ENCODE data around the gene CP.

DNA sequence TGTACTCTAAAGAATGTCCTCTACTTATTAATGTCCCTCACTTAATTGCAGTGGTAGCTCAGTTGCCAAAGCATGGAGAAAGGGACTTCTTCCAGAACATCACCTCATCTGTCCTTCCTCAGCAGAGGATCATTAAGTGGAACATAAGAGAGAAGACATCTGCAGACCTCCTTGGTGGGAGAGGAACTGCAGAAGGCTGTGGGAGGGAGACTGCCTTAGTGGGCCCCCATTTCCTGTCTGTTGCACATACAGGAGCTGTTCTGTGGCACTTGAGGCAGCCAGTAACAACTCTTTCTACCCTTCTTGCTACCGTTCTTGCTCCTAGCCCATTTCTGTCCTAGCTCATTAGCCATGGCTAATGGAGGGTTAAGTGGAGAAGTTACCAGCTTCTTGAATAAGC, 58.6 kb downstream of the CP start:
- TF ChIP-seq, protein P1, sequence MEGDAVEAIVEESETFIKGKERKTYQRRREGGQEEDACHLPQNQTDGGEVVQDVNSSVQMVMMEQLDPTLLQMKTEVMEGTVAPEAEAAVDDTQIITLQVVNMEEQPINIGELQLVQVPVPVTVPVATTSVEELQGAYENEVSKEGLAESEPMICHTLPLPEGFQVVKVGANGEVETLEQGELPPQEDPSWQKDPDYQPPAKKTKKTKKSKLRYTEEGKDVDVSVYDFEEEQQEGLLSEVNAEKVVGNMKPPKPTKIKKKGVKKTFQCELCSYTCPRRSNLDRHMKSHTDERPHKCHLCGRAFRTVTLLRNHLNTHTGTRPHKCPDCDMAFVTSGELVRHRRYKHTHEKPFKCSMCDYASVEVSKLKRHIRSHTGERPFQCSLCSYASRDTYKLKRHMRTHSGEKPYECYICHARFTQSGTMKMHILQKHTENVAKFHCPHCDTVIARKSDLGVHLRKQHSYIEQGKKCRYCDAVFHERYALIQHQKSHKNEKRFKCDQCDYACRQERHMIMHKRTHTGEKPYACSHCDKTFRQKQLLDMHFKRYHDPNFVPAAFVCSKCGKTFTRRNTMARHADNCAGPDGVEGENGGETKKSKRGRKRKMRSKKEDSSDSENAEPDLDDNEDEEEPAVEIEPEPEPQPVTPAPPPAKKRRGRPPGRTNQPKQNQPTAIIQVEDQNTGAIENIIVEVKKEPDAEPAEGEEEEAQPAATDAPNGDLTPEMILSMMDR (IDR thresholded peaks at IDR 0.05; ENCODE audit: low read depth, low read length, missing input control) = no peak
- TF ChIP-seq TAF1 (conservative IDR thresholded peaks at IDR 0.05) (no peak), RAD21 (IDR thresholded peaks at IDR 0.05) (no peak), FOXA2 (IDR thresholded peaks at IDR 0.05) (no peak), JUND (IDR thresholded peaks at IDR 0.05) (no peak)
- TF ChIP-seq, protein P2, sequence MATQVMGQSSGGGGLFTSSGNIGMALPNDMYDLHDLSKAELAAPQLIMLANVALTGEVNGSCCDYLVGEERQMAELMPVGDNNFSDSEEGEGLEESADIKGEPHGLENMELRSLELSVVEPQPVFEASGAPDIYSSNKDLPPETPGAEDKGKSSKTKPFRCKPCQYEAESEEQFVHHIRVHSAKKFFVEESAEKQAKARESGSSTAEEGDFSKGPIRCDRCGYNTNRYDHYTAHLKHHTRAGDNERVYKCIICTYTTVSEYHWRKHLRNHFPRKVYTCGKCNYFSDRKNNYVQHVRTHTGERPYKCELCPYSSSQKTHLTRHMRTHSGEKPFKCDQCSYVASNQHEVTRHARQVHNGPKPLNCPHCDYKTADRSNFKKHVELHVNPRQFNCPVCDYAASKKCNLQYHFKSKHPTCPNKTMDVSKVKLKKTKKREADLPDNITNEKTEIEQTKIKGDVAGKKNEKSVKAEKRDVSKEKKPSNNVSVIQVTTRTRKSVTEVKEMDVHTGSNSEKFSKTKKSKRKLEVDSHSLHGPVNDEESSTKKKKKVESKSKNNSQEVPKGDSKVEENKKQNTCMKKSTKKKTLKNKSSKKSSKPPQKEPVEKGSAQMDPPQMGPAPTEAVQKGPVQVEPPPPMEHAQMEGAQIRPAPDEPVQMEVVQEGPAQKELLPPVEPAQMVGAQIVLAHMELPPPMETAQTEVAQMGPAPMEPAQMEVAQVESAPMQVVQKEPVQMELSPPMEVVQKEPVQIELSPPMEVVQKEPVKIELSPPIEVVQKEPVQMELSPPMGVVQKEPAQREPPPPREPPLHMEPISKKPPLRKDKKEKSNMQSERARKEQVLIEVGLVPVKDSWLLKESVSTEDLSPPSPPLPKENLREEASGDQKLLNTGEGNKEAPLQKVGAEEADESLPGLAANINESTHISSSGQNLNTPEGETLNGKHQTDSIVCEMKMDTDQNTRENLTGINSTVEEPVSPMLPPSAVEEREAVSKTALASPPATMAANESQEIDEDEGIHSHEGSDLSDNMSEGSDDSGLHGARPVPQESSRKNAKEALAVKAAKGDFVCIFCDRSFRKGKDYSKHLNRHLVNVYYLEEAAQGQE (IDR thresholded peaks at IDR 0.05) = no peak

Measured in liver (tissue), 3 donors.